Skeletal muscle satellite cell (primary cell): ENCODE data around the gene KRT83.
"Not testable (repeated sequence)": the region's sequence is repeated elsewhere in the genome, so short reads cannot be mapped to it uniquely, and the experiment has no call there.

Experiments
- H3K27me3 ChIP-seq: 2 replicates; pipeline ENCODE4 v1.7.0; 2013; ENCODE audit warnings: low read length; ENCODE audit not compliant: control insufficient read depth, insufficient read depth
- H3K36me3 ChIP-seq: 2 replicates; pipeline ENCODE4 v1.7.0; 2013; ENCODE audit warnings: mild to moderate bottlenecking, control low read depth, low read length; ENCODE audit not compliant: insufficient read depth
- H3K4me1 ChIP-seq: 2 replicates; pipeline ENCODE4 v1.7.0; 2013; ENCODE audit warnings: low read length; ENCODE audit not compliant: control insufficient read depth, insufficient read depth
- H3K4me2 ChIP-seq: 2 replicates; pipeline ENCODE4 v1.7.0; 2013; ENCODE audit warnings: mild to moderate bottlenecking, low read length
- H3K4me3 ChIP-seq: 2 replicates; pipeline ENCODE4 v1.7.0; 2013; ENCODE audit warnings: low read length
- H3K9ac ChIP-seq: 2 replicates; pipeline ENCODE4 v1.7.0; 2013; ENCODE audit warnings: mild to moderate bottlenecking, low read depth, low read length, moderate library complexity
- H3K9me3 ChIP-seq: replicated peaks from 2 replicates; pipeline ENCODE4 v1.7.0; 2013; ENCODE audit warnings: mild to moderate bottlenecking, control low read depth, low read length

Gene KRT83

GRCh38 chr12:52315721-52316120, 5.5 kb downstream of the KRT83 start:
- H3K27me3 ChIP-seq: peaks cover 42% of the 10 kb centered on the region
- H3K36me3 ChIP-seq, H3K9me3 ChIP-seq, H3K4me3 ChIP-seq, H3K4me2 ChIP-seq, H3K9ac ChIP-seq, H3K4me1 ChIP-seq: not testable (repeated sequence)

GRCh38 chr12:52314511-52314910, 6.7 kb downstream of the KRT83 start:
- Histone ChIP-seq H3K36me3 (no peaks in the 10 kb centered on the region), H3K9ac (no peak overlapping the region), H3K4me3 (no peak overlapping the region), H3K27me3 (peaks cover 29% of the 10 kb centered on the region), H3K9me3 (no peaks in the 10 kb centered on the region), H3K4me1 (peaks cover 6% of the 10 kb centered on the region), H3K4me2 (no peak overlapping the region)

GRCh38 chr12:52313926-52314325, 7.3 kb downstream of the KRT83 start:
- no peaks in the 10 kb centered on the region for H3K36me3 ChIP-seq
- peaks cover 24% of the 10 kb centered on the region for H3K27me3 ChIP-seq
- no peaks in the 10 kb centered on the region for H3K9me3 ChIP-seq
- H3K4me3 ChIP-seq: no peak overlapping the region
- H3K4me1 ChIP-seq: peaks cover 9% of the 10 kb centered on the region
- H3K4me2 ChIP-seq: no peak overlapping the region
- H3K9ac ChIP-seq: no peak overlapping the region

GRCh38 chr12:52313461-52313860, 7.7 kb downstream of the KRT83 start:
- no peaks in the 10 kb centered on the region for H3K36me3 ChIP-seq
- no peaks in the 10 kb centered on the region for H3K9me3 ChIP-seq
- H3K9ac ChIP-seq: no peak overlapping the region
- H3K4me1 ChIP-seq: peaks cover 13% of the 10 kb centered on the region
- no peak overlapping the region for H3K4me3 ChIP-seq
- H3K27me3 ChIP-seq: peaks cover 19% of the 10 kb centered on the region
- no peak overlapping the region for H3K4me2 ChIP-seq

- H3K9me3 ChIP-seq: no peaks in the 10 kb centered on the region
- H3K4me2 ChIP-seq: no peak overlapping the region
- no peak overlapping the region for H3K9ac ChIP-seq
- no peaks in the 10 kb centered on the region for H3K36me3 ChIP-seq
- H3K4me1 ChIP-seq: peaks cover 21% of the 10 kb centered on the region
- no peak overlapping the region for H3K4me3 ChIP-seq
- peaks cover 16% of the 10 kb centered on the region for H3K27me3 ChIP-seq
These were observed 9.1 kb downstream of the KRT83 start for GRCh38 chr12:52312086-52312485.

GRCh38 chr12:52311285-52311648, 9.9 kb downstream of the KRT83 start:
- H3K4me3 ChIP-seq: no peak overlapping the region
- H3K36me3 ChIP-seq: no peaks in the 10 kb centered on the region
- no peak overlapping the region for H3K4me2 ChIP-seq
- no peak overlapping the region for H3K9ac ChIP-seq
- no peaks in the 10 kb centered on the region for H3K9me3 ChIP-seq
- peaks cover 16% of the 10 kb centered on the region for H3K27me3 ChIP-seq
- H3K4me1 ChIP-seq: peaks cover 21% of the 10 kb centered on the region

- peaks cover 16% of the 10 kb centered on the region for H3K27me3 ChIP-seq
- H3K4me1 ChIP-seq: peaks cover 21% of the 10 kb centered on the region
- H3K4me3 ChIP-seq: no peak overlapping the region
- no peak overlapping the region for H3K9ac ChIP-seq
- H3K9me3 ChIP-seq: no peaks in the 10 kb centered on the region
- no peak overlapping the region for H3K4me2 ChIP-seq
- no peaks in the 10 kb centered on the region for H3K36me3 ChIP-seq
These were observed 10.4 kb downstream of the KRT83 start for GRCh38 chr12:52310622-52311284.

GRCh38 chr12:52308806-52309425, 12.3 kb downstream of the KRT83 start:
- Histone ChIP-seq H3K9ac (peak overlapping the region; percentile 79), H3K9me3 (no peaks in the 10 kb centered on the region), H3K27me3 (peaks cover 7% of the 10 kb centered on the region), H3K4me3 (peak overlapping the region; percentile 81), H3K36me3 (no peaks in the 10 kb centered on the region), H3K4me2 (peak overlapping the region; percentile 100), H3K4me1 (peaks cover 21% of the 10 kb centered on the region)

- Histone ChIP-seq H3K9ac (peak overlapping the region; percentile 79), H3K4me3 (peak overlapping the region; percentile 81), H3K27me3 (peaks cover 4% of the 10 kb centered on the region)
These were observed 13.1 kb downstream of the KRT83 start for GRCh38 chr12:52307836-52308805.

GRCh38 chr12:52306731-52307130, 14.5 kb downstream of the KRT83 start:
- Histone ChIP-seq H3K9me3 (no peaks in the 10 kb centered on the region), H3K27me3 (no peaks in the 10 kb centered on the region), H3K4me3 (no peak overlapping the region), H3K36me3 (no peaks in the 10 kb centered on the region), H3K4me1 (peaks cover 21% of the 10 kb centered on the region), H3K4me2 (no peak overlapping the region), H3K9ac (no peak overlapping the region)

More at GRCh38 chr12:52307836-52308805, 13.1 kb downstream of the KRT83 start:
- Histone ChIP-seq H3K9me3 (no peaks in the 10 kb centered on the region), H3K4me1 (peaks cover 21% of the 10 kb centered on the region), H3K36me3 (no peaks in the 10 kb centered on the region), H3K4me2 (peak overlapping the region; percentile 100)

GRCh38 chr12:52305921-52306705, 15.1 kb downstream of the KRT83 start:
- Histone ChIP-seq H3K9ac (no peak overlapping the region), H3K9me3 (no peaks in the 10 kb centered on the region), H3K4me1 (peaks cover 17% of the 10 kb centered on the region), H3K27me3 (no peaks in the 10 kb centered on the region), H3K36me3 (no peaks in the 10 kb centered on the region), H3K4me3 (no peak overlapping the region), H3K4me2 (no peak overlapping the region)
